K562 (cell line): ENCODE results near the gene RASL10B. TPM values are rescaled to one million over a fixed set of nuclear protein-coding genes. Genes with fewer than 3 reads are reported as not detected.

ENCODE experiments used
- ATAC-seq: fragments of 200-7000 bp; cut with Tn5 transposase; 3 replicates; pipeline ENCODE4 v1.9.1; 2020; ENCODE audit warnings: moderate library complexity
- BruUV-seq: library from RNA; stranded (reverse); fragments of 400-500 nt; replicated peaks from 2 replicates; lab custom pipeline; 2021; lab: Mats Ljungman, UMichigan
- CTCF ChIA-PET: fragments of 300-600 bp; formaldehyde crosslinking; extraction: SDS; loops from one replicate; lab custom pipeline; 2021; ENCODE audit warnings: low intra/inter-chr PET ratio; lab: Yijun Ruan, JAX
- POLR2A ChIA-PET: fragments of 300-600, 350-650 bp; sonication (Branson Sonifier 250); formaldehyde crosslinking; extraction: SDS; loops from one replicate; lab custom pipeline; 2021; ENCODE audit warnings: antibody characterized with exemption, inconsistent platforms; lab: Yijun Ruan, JAX
- DNase-seq, 4 experiments: peaks; one replicate each; pipeline versions ENCODE4 v3.0.0 to v3.0.0-alpha.2; 2011 to 2018; ENCODE audit warnings: low spot score in 3 of 4, mixed read lengths in 3 of 4; ENCODE audit errors: extremely low read depth in 1 of 4
- FAIRE-seq: peaks from 2 replicates; lab custom pipeline; 2011; peaks lifted over from hg19 to GRCh38; lab: Jason Lieb, UNC
- H2AFZ ChIP-seq: 2 replicates; pipeline ENCODE4 v1.6.0; 2011; ENCODE audit warnings: low read depth, low read length, control low read depth, inconsistent platforms
- H3K27ac ChIP-seq: fragments of 200-600 bp; 3 replicates; pipeline ENCODE4 v1.8.0; 2011; ENCODE audit warnings: low read depth, mild to moderate bottlenecking, control low read depth, inconsistent platforms, low read length, moderate library complexity, mixed read lengths; ENCODE audit errors: extremely low read depth
- H3K27me3 ChIP-seq, 2 experiments: fragments of 300-600 bp in 1 of 2; 2 replicates in 1 of 2; 3 replicates in 1 of 2; pipeline versions ENCODE4 v1.6.0 to v1.8.0; 2011; ENCODE audit warnings: inconsistent platforms in 2 of 2, low read length in 2 of 2, mild to moderate bottlenecking in 1 of 2, mixed read lengths in 1 of 2, moderate library complexity in 1 of 2; ENCODE audit not compliant: control insufficient read depth in 2 of 2, insufficient read depth in 2 of 2
- H3K36me3 ChIP-seq: fragments of 300-600 bp; 3 replicates; pipeline ENCODE4 v1.8.0; 2011; ENCODE audit warnings: mild to moderate bottlenecking, low read length, inconsistent platforms; ENCODE audit not compliant: control insufficient read depth, insufficient read depth
- H3K4me1 ChIP-seq, 2 experiments: fragments of 200-600 bp in 1 of 2; replicated peaks in 1 of 2; 2 replicates in 1 of 2; 3 replicates in 1 of 2; pipeline versions ENCODE4 v1.5.1 to v1.8.0; 2011; ENCODE audit warnings: inconsistent platforms in 2 of 2, low read length in 2 of 2, mild to moderate bottlenecking in 1 of 2, mixed read lengths in 1 of 2, moderate library complexity in 1 of 2; ENCODE audit not compliant: control insufficient read depth in 2 of 2, insufficient read depth in 2 of 2
- H3K4me2 ChIP-seq: 2 replicates; pipeline ENCODE4 v1.6.1; 2011; ENCODE audit warnings: low read length, control low read depth, inconsistent platforms, mixed read lengths; ENCODE audit not compliant: insufficient read depth
- H3K4me3 ChIP-seq: fragments of 200-600 bp; sonication (generic), shearing (Covaris generic); 2 replicates; pipeline ENCODE4 v1.5.1; 2016; ENCODE audit warnings: control low read depth, inconsistent platforms
- H3K79me2 ChIP-seq: fragments of 200-600 bp; 3 replicates; pipeline ENCODE4 v1.8.0; 2011; ENCODE audit warnings: low read length, inconsistent platforms; ENCODE audit not compliant: control insufficient read depth, insufficient read depth
- H3K9ac ChIP-seq, 2 experiments: 2 replicates each; pipeline versions ENCODE4 v1.6.0 to v1.6.1; 2011; ENCODE audit warnings: low read depth in 2 of 2, low read length in 2 of 2, control low read depth in 1 of 2, inconsistent platforms in 1 of 2, mild to moderate bottlenecking in 1 of 2, mixed read lengths in 1 of 2; ENCODE audit not compliant: insufficient read depth in 1 of 2
- H3K9me1 ChIP-seq: one replicate; pipeline ENCODE4 v1.6.0; 2011; ENCODE audit warnings: inconsistent platforms, mild to moderate bottlenecking, low read length, moderate library complexity; ENCODE audit not compliant: control insufficient read depth, insufficient read depth
- H3K9me3 ChIP-seq: replicated peaks from 2 replicates; pipeline ENCODE4 v1.5.1; 2011; ENCODE audit warnings: low read depth, low read length, inconsistent platforms; ENCODE audit not compliant: control insufficient read depth, insufficient read depth
- H4K20me1 ChIP-seq: replicated peaks from 2 replicates; pipeline ENCODE4 v1.6.1; 2011; ENCODE audit warnings: low read length, inconsistent platforms, mixed read lengths; ENCODE audit not compliant: control insufficient read depth, insufficient read depth
- FIP1L1 ChIP-seq: fragments of 200-400 bp; formaldehyde crosslinking; IDR thresholded peaks from 2 replicates; pipeline ENCODE4 v1.6.1; 2018; ENCODE audit warnings: mild to moderate bottlenecking, low read depth, low read length; ENCODE audit not compliant: poor library complexity, severe bottlenecking
- GATAD2A ChIP-seq: fragments of 450-650 bp; IDR thresholded peaks from 2 replicates; pipeline ENCODE4 v1.6.1; 2017
- MLLT1 ChIP-seq, 2 experiments: fragments of 450-650 bp; IDR thresholded peaks; 2 replicates each; pipeline ENCODE4 v1.6.1; 2016
- NR0B1 ChIP-seq: fragments of 450-650 bp; IDR thresholded peaks from one replicate; pipeline ENCODE4 v1.6.1; 2018; ENCODE audit warnings: mild to moderate bottlenecking, moderate library complexity; ENCODE audit not compliant: partially characterized antibody
- NR2C2 ChIP-seq, 2 experiments: fragments of 200-800 bp in 1 of 2; sonication (Bioruptor generic) in 1 of 2; sonication (generic) in 1 of 2; formaldehyde crosslinking in 1 of 2; IDR thresholded peaks; 2 replicates each; pipeline versions ENCODE4 v1.6.1 to v1.8.0; 2016 to 2022; ENCODE audit warnings: mild to moderate bottlenecking in 1 of 2, missing compliant biosample characterization in 1 of 2, missing genetic modification characterization in 1 of 2, missing genetic modification reagents in 1 of 2
- RAD51 ChIP-seq: fragments of 450-650 bp; IDR thresholded peaks from 2 replicates; pipeline ENCODE4 v1.7.1; 2016; ENCODE audit warnings: low read depth, mild to moderate bottlenecking, borderline replicate concordance
- SETDB1 ChIP-seq: IDR thresholded peaks from one replicate; pipeline ENCODE4 v1.6.1; 2012; ENCODE audit warnings: low read length, control low read depth, inconsistent platforms
- TAF1 ChIP-seq: IDR thresholded peaks from 2 replicates; pipeline ENCODE4 v1.6.1; 2011; ENCODE audit warnings: mild to moderate bottlenecking, low read length, moderate library complexity; ENCODE audit not compliant: insufficient read depth, control insufficient read depth, severe bottlenecking; ENCODE audit errors: extremely low read depth
- ZC3H11A ChIP-seq: IDR thresholded peaks from 2 replicates; pipeline ENCODE4 v1.6.1; 2012; ENCODE audit warnings: low read depth, low read length, improper control_type of control experiment
- ZNF12 ChIP-seq: sonication (generic); formaldehyde crosslinking; IDR thresholded peaks from 2 replicates; pipeline ENCODE4 v1.4.0; 2020; ENCODE audit warnings: mild to moderate bottlenecking, missing genetic modification reagents
- ZNF512 ChIP-seq: IDR thresholded peaks from 2 replicates; pipeline ENCODE4 v1.6.1; 2016; ENCODE audit warnings: missing genetic modification characterization, missing compliant biosample characterization
- ZNF551 ChIP-seq: fragments of 250-450 bp; sonication (Bioruptor Pico); IDR thresholded peaks from 2 replicates; pipeline ENCODE4 v1.5.0; 2021; ENCODE audit warnings: mild to moderate bottlenecking, moderate library complexity
- ZNF740 ChIP-seq, 3 experiments: fragments of 200-800 bp in 1 of 3; sonication (Bioruptor generic) in 1 of 3; sonication (generic) in 1 of 3; formaldehyde crosslinking in 1 of 3; IDR thresholded peaks; 2 replicates each; pipeline versions ENCODE4 v1.6.1 to v1.8.0; 2016 to 2022; ENCODE audit warnings: mild to moderate bottlenecking in 2 of 3, missing compliant biosample characterization in 2 of 3, missing genetic modification characterization in 2 of 3, missing genetic modification reagents in 1 of 3
- ZNF75A ChIP-seq: fragments of 450-650 bp; formaldehyde crosslinking; IDR thresholded peaks from 2 replicates; pipeline ENCODE4 v1.4.0; 2020; ENCODE audit warnings: mild to moderate bottlenecking
- WGBS: fragments of 100-300 bp; shearing (Covaris generic); methylation state at CpG from one replicate; pipeline ENCODE4 v1.1.6; 2016; ENCODE audit warnings: low coverage, mixed read lengths; ENCODE audit not compliant: insufficient coverage; ENCODE audit errors: missing lambda C conversion rate; 5-methylcytosine and 5-hydroxymethylcytosine counted together
- in situ Hi-C: fragments of 300-500 bp; cut with MboI; formaldehyde crosslinking; loops from 4 replicates; pipeline ENCODE4 v1.15.0; 2018; ENCODE audit warnings: inconsistent platforms, mixed read lengths
- intact Hi-C: fragments of 100-400 bp; cut with micrococcal nuclease; formaldehyde crosslinking; loops from 2 replicates; pipeline ENCODE4 v1.14.2; 2022
- polyA plus RNA-seq, 8 experiments: library from polyadenylated mRNA; depleted of rRNA in 4 of 8; stranded (reverse) in 5 of 8; unstranded in 3 of 8; fragments of >200 nt; fragmentation: Nextera tagmentation in 2 of 8; fragmentation: Illumina TruSeq in 1 of 8; extraction: Ambion mirVana in 2 of 8; extraction: Trizol in 1 of 8; gene quantifications; 2 replicates each; pipeline versions ENCODE4 v1.2.1 to v1.2.3, GENCODE V29; 2011 to 2014; ENCODE audit warnings: inconsistent platforms in 1 of 8, missing spikeins in 1 of 8
- total RNA-seq, 7 experiments: library from RNA; depleted of rRNA in 6 of 7; stranded (reverse); fragments of >200 nt in 6 of 7; fragmentation: Illumina TruSeq in 2 of 7; extraction: Trizol in 2 of 7; gene quantifications; 2 replicates each; pipeline versions ENCODE4 v1.2.1 to v1.2.3, GENCODE V29; 2011 to 2021; ENCODE audit warnings: low replicate concordance in 1 of 7

Gene RASL10B
- total and polyA plus RNA-seq, 9 of the 15 experiments (the other 6 are each of a cell fraction or from before 2014, with no cell fraction given), result 0.04 to 0.31 (median 0.14) TPM; not detected in 2

- TF ChIP-seq MLLT1 (IDR thresholded peaks at IDR 0.05) (no peak), NR2C2 (CRISPR knock-in tag; IDR thresholded peaks at IDR 0.05) (no peak), NR2C2 (tag; IDR thresholded peaks at IDR 0.05) (no peak), ZNF75A (no peak), NR0B1 (no peak), TAF1 (no peak)
These were observed 59.4 kb downstream of the RASL10B start (continued) for GRCh38 chr17:35790841-35791240.

GRCh38 chr17:35791681-35792350, 60.4 kb downstream of the RASL10B start:
- FAIRE-seq (no peak), DNase-seq (peak in 1 of 4 experiments; percentile 5), ATAC-seq (no peak)
- no TSS peak for BruUV-seq
- H3K36me3 ChIP-seq, result no peaks in the 10 kb centered on the region
- H3K4me2 ChIP-seq, result no peak overlapping the region
- H3K4me3 ChIP-seq, result no peak overlapping the region
- H3K9me3 ChIP-seq, result no peaks in the 10 kb centered on the region
- TF ChIP-seq GATAD2A (no peak), SETDB1 (no peak), ZNF12 (CRISPR knock-in tag) (no peak), ZNF551 (CRISPR knock-in tag) (no peak), RAD51 (no peak), FIP1L1 (no peak), ZNF512 (tag) (no peak), ZNF740 (CRISPR knock-in tag; IDR thresholded peaks at IDR 0.05) (no peak), ZNF740 (tag; IDR thresholded peaks at IDR 0.05) (no peak), ZC3H11A (no peak)
- TF ChIP-seq, all 486 proteins: peak for 0
- Histone ChIP-seq H3K9ac (no peak overlapping the region), H3K4me1 (peaks cover 0 to 14% of the 10 kb centered on the region in 2 experiments; a peak in 4 of 5 replicates), H3K79me2 (no peaks in the 10 kb centered on the region), H4K20me1 (no peaks in the 10 kb centered on the region; the same call in 1 of the 2 replicates), H3K27ac (no peak overlapping the region), H3K27me3 (peaks cover 52 to 63% of the 10 kb centered on the region in 2 experiments), H2AFZ (no peak overlapping the region), H3K9me1 (no peaks in the 10 kb centered on the region)
- WGBS, result 0% methylated on average over 9 of the region's 9 CpGs
- ChIA-PET POLR2A (interaction anchor here (1.9 kb wide), 1 partner anchor 11 kb away, joined by 5 read pairs; no protein-coding TSS in a partner anchor), CTCF (no interaction called here)
- intact Hi-C loops, result no loop called here
- in situ Hi-C loops, result no loop called here
